A549 (cell line): Measurements from ENCODE around the gene AKAP6.

Experiments
- CBX8 ChIP-seq: fragments of 200-600 bp; sonication (generic); IDR thresholded peaks from 2 replicates; pipeline ENCODE4 v1.6.1; 2016
- CTCF ChIP-seq: fragments of >200 bp; sonication (Bioruptor Twin); formaldehyde crosslinking; IDR thresholded peaks from 3 replicates; pipeline ENCODE4 v1.5.1; 2016
- RFX5 ChIP-seq: fragments of 450-650 bp; IDR thresholded peaks from 2 replicates; pipeline ENCODE4 v1.7.1; 2014; ENCODE audit warnings: antibody characterized with exemption, mild to moderate bottlenecking, moderate library complexity

GRCh38 chr14:32661216-32661615, 332.1 kb downstream of the AKAP6 start:
- TF ChIP-seq CTCF (no peak), RFX5 (no peak), CBX8 (no peak)
